IPS-18a (cell line): ENCODE data around the gene CTDSP2.

ENCODE experiments used
- H3K27ac ChIP-seq: one replicate; pipeline ENCODE4 v1.5.1; 2013; ENCODE audit warnings: low read length
- H3K27me3 ChIP-seq: one replicate; pipeline ENCODE4 v1.6.1; 2013; ENCODE audit warnings: mild to moderate bottlenecking, low read length; ENCODE audit not compliant: control insufficient read depth, insufficient read depth
- H3K36me3 ChIP-seq: one replicate; pipeline ENCODE4 v1.6.1; 2013; ENCODE audit warnings: low read depth, low read length; ENCODE audit not compliant: control insufficient read depth
- H3K4me1 ChIP-seq: one replicate; pipeline ENCODE4 v1.6.1; 2013; ENCODE audit warnings: low read depth, low read length; ENCODE audit not compliant: control insufficient read depth
- H3K4me3 ChIP-seq: one replicate; pipeline ENCODE4 v1.5.1; 2013; ENCODE audit warnings: low read length
- H3K9ac ChIP-seq: one replicate; pipeline ENCODE4 v1.6.1; 2013; ENCODE audit warnings: mild to moderate bottlenecking, low read length, moderate library complexity
- H3K9me3 ChIP-seq: one replicate; pipeline ENCODE4 v1.6.1; 2013; ENCODE audit warnings: low read depth, low read length; ENCODE audit not compliant: control insufficient read depth

CTDSP2 gene

GRCh38 chr12:57875753-57876547, 29.4 kb upstream of the CTDSP2 start:
- no peaks in the 10 kb centered on the region for H3K36me3 ChIP-seq
- H3K27me3 ChIP-seq: no peaks in the 10 kb centered on the region
- no peak overlapping the region for H3K4me3 ChIP-seq
- no peaks in the 10 kb centered on the region for H3K9me3 ChIP-seq
- no peaks in the 10 kb centered on the region for H3K4me1 ChIP-seq
- H3K27ac ChIP-seq: no peak overlapping the region
- H3K9ac ChIP-seq: no peak overlapping the region

GRCh38 chr12:57874166-57875108, 27.9 kb upstream of the CTDSP2 start:
- H3K4me1 ChIP-seq: no peaks in the 10 kb centered on the region
- H3K9me3 ChIP-seq: no peaks in the 10 kb centered on the region
- H3K36me3 ChIP-seq: no peaks in the 10 kb centered on the region
- no peak overlapping the region for H3K27ac ChIP-seq
- no peak overlapping the region for H3K4me3 ChIP-seq
- H3K27me3 ChIP-seq: peaks cover under 1% of the 10 kb centered on the region
- H3K9ac ChIP-seq: no peak overlapping the region

GRCh38 chr12:57872362-57872761, 25.8 kb upstream of the CTDSP2 start:
- peaks cover 6% of the 10 kb centered on the region for H3K4me1 ChIP-seq
- H3K36me3 ChIP-seq: no peaks in the 10 kb centered on the region
- no peak overlapping the region for H3K4me3 ChIP-seq
- no peak overlapping the region for H3K27ac ChIP-seq
- H3K9me3 ChIP-seq: no peaks in the 10 kb centered on the region
- no peak overlapping the region for H3K9ac ChIP-seq
- peaks cover 4% of the 10 kb centered on the region for H3K27me3 ChIP-seq

GRCh38 chr12:57869927-57870318, 23.4 kb upstream of the CTDSP2 start:
- H3K27ac ChIP-seq: no peak overlapping the region

GRCh38 chr12:57869298-57869926, 22.9 kb upstream of the CTDSP2 start:
- H3K9ac ChIP-seq: no peak overlapping the region
- H3K4me1 ChIP-seq: peaks cover 12% of the 10 kb centered on the region
- no peaks in the 10 kb centered on the region for H3K36me3 ChIP-seq
- no peak overlapping the region for H3K27ac ChIP-seq
- peaks cover 20% of the 10 kb centered on the region for H3K27me3 ChIP-seq
- H3K9me3 ChIP-seq: no peaks in the 10 kb centered on the region
- no peak overlapping the region for H3K4me3 ChIP-seq

More at GRCh38 chr12:57869927-57870318, 23.4 kb upstream of the CTDSP2 start:
- Histone ChIP-seq H3K36me3 (no peaks in the 10 kb centered on the region), H3K9ac (no peak overlapping the region), H3K9me3 (no peaks in the 10 kb centered on the region), H3K4me1 (peaks cover 7% of the 10 kb centered on the region), H3K27me3 (peaks cover 15% of the 10 kb centered on the region), H3K4me3 (no peak overlapping the region)

GRCh38 chr12:57868851-57869268, 22.3 kb upstream of the CTDSP2 start:
- Histone ChIP-seq H3K27ac (no peak overlapping the region), H3K36me3 (no peaks in the 10 kb centered on the region)

GRCh38 chr12:57868221-57868620, 21.7 kb upstream of the CTDSP2 start:
- H3K36me3 ChIP-seq: no peaks in the 10 kb centered on the region
- no peak overlapping the region for H3K27ac ChIP-seq
- peaks cover 15% of the 10 kb centered on the region for H3K4me1 ChIP-seq
- H3K9me3 ChIP-seq: no peaks in the 10 kb centered on the region
- H3K27me3 ChIP-seq: peaks cover 32% of the 10 kb centered on the region
- H3K9ac ChIP-seq: no peak overlapping the region
- no peak overlapping the region for H3K4me3 ChIP-seq

More at GRCh38 chr12:57868851-57869268, 22.3 kb upstream of the CTDSP2 start:
- Histone ChIP-seq H3K27me3 (peaks cover 26% of the 10 kb centered on the region), H3K9ac (no peak overlapping the region), H3K4me3 (no peak overlapping the region), H3K9me3 (no peaks in the 10 kb centered on the region), H3K4me1 (peaks cover 15% of the 10 kb centered on the region)

GRCh38 chr12:57866308-57867019, 19.9 kb upstream of the CTDSP2 start:
- no peak overlapping the region for H3K4me3 ChIP-seq
- H3K4me1 ChIP-seq: peaks cover 15% of the 10 kb centered on the region
- no peaks in the 10 kb centered on the region for H3K36me3 ChIP-seq
- H3K9me3 ChIP-seq: no peaks in the 10 kb centered on the region
- no peak overlapping the region for H3K9ac ChIP-seq
- H3K27ac ChIP-seq: no peak overlapping the region
- peaks cover 36% of the 10 kb centered on the region for H3K27me3 ChIP-seq

- Histone ChIP-seq H3K27ac (no peak overlapping the region), H3K27me3 (peaks cover 36% of the 10 kb centered on the region), H3K4me1 (peaks cover 15% of the 10 kb centered on the region), H3K9ac (peak overlapping the region; percentile 56), H3K9me3 (no peaks in the 10 kb centered on the region), H3K36me3 (no peaks in the 10 kb centered on the region), H3K4me3 (peak overlapping the region; percentile 52)
Observed at GRCh38 chr12:57865084-57865751, 18.7 kb upstream of the CTDSP2 start.

- Histone ChIP-seq H3K4me1 (peaks cover 15% of the 10 kb centered on the region), H3K4me3 (peak overlapping the region; percentile 52)
Observed at GRCh38 chr12:57864442-57865083, 18.0 kb upstream of the CTDSP2 start.

More at GRCh38 chr12:57864442-57865083, 18.0 kb upstream of the CTDSP2 start:
- no peaks in the 10 kb centered on the region for H3K36me3 ChIP-seq
- no peaks in the 10 kb centered on the region for H3K9me3 ChIP-seq
- peak overlapping the region; percentile 56 for H3K9ac ChIP-seq
- peaks cover 36% of the 10 kb centered on the region for H3K27me3 ChIP-seq
- H3K27ac ChIP-seq: no peak overlapping the region
